Measurements from ENCODE around the gene ALDH1A3.

The ALDH1A3 gene

GRCh38 chr15:100861511-100861991 is 18.1 kb upstream of the ALDH1A3 start:
- Mint-ChIP-seq H3K36me3 (ENCODE audit: low read depth) (no peaks in the 10 kb centered on the region), H3K4me3 (no peak overlapping the region), H3K4me1 (peaks cover 41% of the 10 kb centered on the region), H3K27ac (peak overlapping the region; percentile 45), H3K27me3 (ENCODE audit: low read depth, poor library complexity) (peaks cover 16% of the 10 kb centered on the region), H3K9me3 (peaks cover 20% of the 10 kb centered on the region)
- DNase-seq: no peak
- no peak for TF ChIP-seq CTCF (IDR thresholded peaks at IDR 0.05)

- Mint-ChIP-seq H3K27me3 (ENCODE audit: low read depth, poor library complexity) (peaks cover 19% of the 10 kb centered on the region), H3K27ac (no peak overlapping the region), H3K9me3 (peaks cover 20% of the 10 kb centered on the region), H3K4me3 (no peak overlapping the region), H3K36me3 (ENCODE audit: low read depth) (no peaks in the 10 kb centered on the region), H3K4me1 (peaks cover 35% of the 10 kb centered on the region)
- DNase-seq: no peak
- TF ChIP-seq CTCF (IDR thresholded peaks at IDR 0.05): no peak
Observed at GRCh38 chr15:100862162-100862561, 17.5 kb upstream of the ALDH1A3 start.

- DNase-seq: no peak
- Mint-ChIP-seq H3K27ac (no peak overlapping the region), H3K9me3 (peaks cover 20% of the 10 kb centered on the region), H3K4me1 (peaks cover 28% of the 10 kb centered on the region), H3K27me3 (ENCODE audit: low read depth, poor library complexity) (peaks cover 15% of the 10 kb centered on the region), H3K36me3 (ENCODE audit: low read depth) (no peaks in the 10 kb centered on the region), H3K4me3 (no peak overlapping the region)
- TF ChIP-seq CTCF (IDR thresholded peaks at IDR 0.05): no peak
Observed at GRCh38 chr15:100863075-100863795, 16.4 kb upstream of the ALDH1A3 start.

- H3K4me1 Mint-ChIP-seq: peaks cover 22% of the 10 kb centered on the region
- peaks cover 22% of the 10 kb centered on the region for H3K9me3 Mint-ChIP-seq
- H3K27me3 Mint-ChIP-seq (ENCODE audit: low read depth, poor library complexity): peaks cover 14% of the 10 kb centered on the region
- H3K36me3 Mint-ChIP-seq (ENCODE audit: low read depth): no peaks in the 10 kb centered on the region
- H3K27ac Mint-ChIP-seq: no peak overlapping the region
- no peak for TF ChIP-seq CTCF (IDR thresholded peaks at IDR 0.05)
- no peak for DNase-seq
- H3K4me3 Mint-ChIP-seq: no peak overlapping the region
Observed at GRCh38 chr15:100863796-100864267, 15.8 kb upstream of the ALDH1A3 start.

- peaks cover 10% of the 10 kb centered on the region for H3K9me3 Mint-ChIP-seq
- no peaks in the 10 kb centered on the region for H3K36me3 Mint-ChIP-seq (ENCODE audit: low read depth)
- no peak for TF ChIP-seq CTCF (IDR thresholded peaks at IDR 0.05)
- no peak for DNase-seq
- H3K27me3 Mint-ChIP-seq (ENCODE audit: low read depth, poor library complexity): peaks cover 9% of the 10 kb centered on the region
- no peak overlapping the region for H3K4me3 Mint-ChIP-seq
- no peak overlapping the region for H3K27ac Mint-ChIP-seq
- peaks cover 35% of the 10 kb centered on the region for H3K4me1 Mint-ChIP-seq
Observed at GRCh38 chr15:100866386-100867330, 13.0 kb upstream of the ALDH1A3 start.
